ENCODE measurements around the gene PRTG.

DNA sequence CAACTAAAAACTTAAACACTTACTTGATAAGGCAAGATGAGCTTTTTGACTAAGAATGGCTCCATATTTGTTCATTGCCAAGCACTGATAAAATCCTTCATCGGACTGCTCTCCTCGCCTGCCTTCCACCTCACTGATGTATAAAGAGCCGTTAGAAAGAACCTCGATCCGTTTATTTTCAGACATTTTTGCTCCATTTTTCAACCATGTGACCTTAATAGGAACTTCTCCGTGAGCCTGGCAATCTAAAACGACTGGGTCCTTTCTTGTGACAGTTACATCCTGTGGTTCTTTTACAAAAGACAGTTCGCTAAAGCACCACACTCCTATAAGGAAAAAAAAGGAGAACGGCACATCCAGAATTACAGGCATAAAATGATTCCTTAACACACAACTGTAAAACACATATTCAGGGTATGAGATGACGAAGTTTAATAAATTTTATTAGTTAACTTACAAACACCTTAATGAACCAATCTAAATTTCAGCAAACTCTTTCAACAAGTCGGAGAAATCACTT is 2.5 kb downstream of the PRTG start:
- TF ChIP-seq, protein P1, sequence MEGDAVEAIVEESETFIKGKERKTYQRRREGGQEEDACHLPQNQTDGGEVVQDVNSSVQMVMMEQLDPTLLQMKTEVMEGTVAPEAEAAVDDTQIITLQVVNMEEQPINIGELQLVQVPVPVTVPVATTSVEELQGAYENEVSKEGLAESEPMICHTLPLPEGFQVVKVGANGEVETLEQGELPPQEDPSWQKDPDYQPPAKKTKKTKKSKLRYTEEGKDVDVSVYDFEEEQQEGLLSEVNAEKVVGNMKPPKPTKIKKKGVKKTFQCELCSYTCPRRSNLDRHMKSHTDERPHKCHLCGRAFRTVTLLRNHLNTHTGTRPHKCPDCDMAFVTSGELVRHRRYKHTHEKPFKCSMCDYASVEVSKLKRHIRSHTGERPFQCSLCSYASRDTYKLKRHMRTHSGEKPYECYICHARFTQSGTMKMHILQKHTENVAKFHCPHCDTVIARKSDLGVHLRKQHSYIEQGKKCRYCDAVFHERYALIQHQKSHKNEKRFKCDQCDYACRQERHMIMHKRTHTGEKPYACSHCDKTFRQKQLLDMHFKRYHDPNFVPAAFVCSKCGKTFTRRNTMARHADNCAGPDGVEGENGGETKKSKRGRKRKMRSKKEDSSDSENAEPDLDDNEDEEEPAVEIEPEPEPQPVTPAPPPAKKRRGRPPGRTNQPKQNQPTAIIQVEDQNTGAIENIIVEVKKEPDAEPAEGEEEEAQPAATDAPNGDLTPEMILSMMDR (IDR thresholded peaks at IDR 0.05): no peak
- TF ChIP-seq, protein P2, sequence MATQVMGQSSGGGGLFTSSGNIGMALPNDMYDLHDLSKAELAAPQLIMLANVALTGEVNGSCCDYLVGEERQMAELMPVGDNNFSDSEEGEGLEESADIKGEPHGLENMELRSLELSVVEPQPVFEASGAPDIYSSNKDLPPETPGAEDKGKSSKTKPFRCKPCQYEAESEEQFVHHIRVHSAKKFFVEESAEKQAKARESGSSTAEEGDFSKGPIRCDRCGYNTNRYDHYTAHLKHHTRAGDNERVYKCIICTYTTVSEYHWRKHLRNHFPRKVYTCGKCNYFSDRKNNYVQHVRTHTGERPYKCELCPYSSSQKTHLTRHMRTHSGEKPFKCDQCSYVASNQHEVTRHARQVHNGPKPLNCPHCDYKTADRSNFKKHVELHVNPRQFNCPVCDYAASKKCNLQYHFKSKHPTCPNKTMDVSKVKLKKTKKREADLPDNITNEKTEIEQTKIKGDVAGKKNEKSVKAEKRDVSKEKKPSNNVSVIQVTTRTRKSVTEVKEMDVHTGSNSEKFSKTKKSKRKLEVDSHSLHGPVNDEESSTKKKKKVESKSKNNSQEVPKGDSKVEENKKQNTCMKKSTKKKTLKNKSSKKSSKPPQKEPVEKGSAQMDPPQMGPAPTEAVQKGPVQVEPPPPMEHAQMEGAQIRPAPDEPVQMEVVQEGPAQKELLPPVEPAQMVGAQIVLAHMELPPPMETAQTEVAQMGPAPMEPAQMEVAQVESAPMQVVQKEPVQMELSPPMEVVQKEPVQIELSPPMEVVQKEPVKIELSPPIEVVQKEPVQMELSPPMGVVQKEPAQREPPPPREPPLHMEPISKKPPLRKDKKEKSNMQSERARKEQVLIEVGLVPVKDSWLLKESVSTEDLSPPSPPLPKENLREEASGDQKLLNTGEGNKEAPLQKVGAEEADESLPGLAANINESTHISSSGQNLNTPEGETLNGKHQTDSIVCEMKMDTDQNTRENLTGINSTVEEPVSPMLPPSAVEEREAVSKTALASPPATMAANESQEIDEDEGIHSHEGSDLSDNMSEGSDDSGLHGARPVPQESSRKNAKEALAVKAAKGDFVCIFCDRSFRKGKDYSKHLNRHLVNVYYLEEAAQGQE (IDR thresholded peaks at IDR 0.05; ENCODE audit: insufficient read depth in 1 of 2, low read depth in 2 of 2, low read length in 1 of 2): no peak
- TF ChIP-seq POLR2AphosphoS5 (IDR thresholded peaks at IDR 0.05; ENCODE audit: low read depth, low read length): no peak
- TF ChIP-seq SIN3A (IDR thresholded peaks at IDR 0.05; ENCODE audit: borderline replicate concordance, insufficient read depth, low read depth, low read length): no peak
